Measurements from ENCODE around the gene LRRC26.

- TF ChIP-seq CTCF (IDR thresholded peaks at IDR 0.05; ENCODE audit: extremely low read depth in 1 of 2, insufficient read depth in 1 of 2, low read depth in 1 of 2, low read length in 2 of 2) (no peak), POLR2A (IDR thresholded peaks at IDR 0.05; ENCODE audit: low read depth, low read length) (no peak), EZH2 (IDR thresholded peaks at IDR 0.05; ENCODE audit: borderline replicate concordance, low read depth, low read length, severe bottlenecking) (no peak), POLR2AphosphoS5 (IDR thresholded peaks at IDR 0.05; ENCODE audit: insufficient read depth, low read depth, low read length) (no peak), FOS (IDR thresholded peaks at IDR 0.05; ENCODE audit: borderline replicate concordance, insufficient read depth, low read length) (no peak), JUN (IDR thresholded peaks at IDR 0.05; ENCODE audit: borderline replicate concordance, insufficient read depth, insufficient read length, low read depth) (no peak)
- TF ChIP-seq, protein P1, sequence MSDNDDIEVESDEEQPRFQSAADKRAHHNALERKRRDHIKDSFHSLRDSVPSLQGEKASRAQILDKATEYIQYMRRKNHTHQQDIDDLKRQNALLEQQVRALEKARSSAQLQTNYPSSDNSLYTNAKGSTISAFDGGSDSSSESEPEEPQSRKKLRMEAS (IDR thresholded peaks at IDR 0.05; ENCODE audit: insufficient read depth, insufficient read length) = no peak
These were observed 15.2 kb upstream of the LRRC26 start for GRCh38 chr9:137184881-137185660.

All from endothelial cell of umbilical vein (primary cell).